HepG2 (cell line): ENCODE results near the gene SMARCA5. TPM values are rescaled to one million over a fixed set of nuclear protein-coding genes. Genes with fewer than 3 reads are reported as not detected.

Experiments
- ATAC-seq: fragments of 200-7000 bp; cut with Tn5 transposase; 3 replicates; pipeline ENCODE4 v1.9.1; 2020; ENCODE audit warnings: mild to moderate bottlenecking, moderate library complexity
- BruUV-seq: library from RNA; stranded (reverse); fragments of 400-500 nt; replicated peaks from 2 replicates; lab custom pipeline; 2021; lab: Mats Ljungman, UMichigan
- CTCF ChIA-PET: fragments of 300-600 bp; formaldehyde crosslinking; extraction: SDS; loops from one replicate; lab custom pipeline; 2021; ENCODE audit warnings: low total read pairs, inconsistent platforms, low intra/inter-chr PET ratio; lab: Yijun Ruan, JAX
- POLR2A ChIA-PET: fragments of 350-600 bp; sonication (Branson Sonifier 250); formaldehyde crosslinking; loops from one replicate; lab custom pipeline; 2020; ENCODE audit warnings: antibody characterized with exemption, inconsistent platforms; lab: Yijun Ruan, JAX
- DNase-seq: peaks from one replicate; pipeline ENCODE4 v3.0.0-alpha.2; 2015; ENCODE audit warnings: low spot score
- FAIRE-seq: peaks from 3 replicates; lab custom pipeline; 2011; peaks lifted over from hg19 to GRCh38; lab: Jason Lieb, UNC
- H2AFZ ChIP-seq: one replicate; pipeline ENCODE4 v1.6.1; 2011; ENCODE audit warnings: low read length, inconsistent platforms
- H3K27ac ChIP-seq: fragments of 300-600 bp; 3 replicates; pipeline ENCODE4 v1.8.0; 2011; ENCODE audit warnings: mixed run types, mild to moderate bottlenecking, mixed read lengths, low read length, inconsistent platforms; ENCODE audit not compliant: insufficient read depth; ENCODE audit errors: extremely low read length
- H3K27me3 ChIP-seq, 2 experiments: fragments of 200-600 bp in 1 of 2; 2 replicates in 1 of 2; 3 replicates in 1 of 2; pipeline versions ENCODE4 v1.6.0 to v1.8.0; 2011; ENCODE audit warnings: low read length in 2 of 2, mild to moderate bottlenecking in 2 of 2, moderate library complexity in 2 of 2, inconsistent platforms in 1 of 2; ENCODE audit not compliant: insufficient read depth in 2 of 2, control insufficient read depth in 1 of 2
- H3K36me3 ChIP-seq, 2 experiments: fragments of 200-600 bp in 1 of 2; replicated peaks in 1 of 2; 2 replicates in 1 of 2; 3 replicates in 1 of 2; pipeline versions ENCODE4 v1.5.1 to v1.8.0; 2011; ENCODE audit warnings: low read length in 2 of 2, inconsistent platforms in 1 of 2; ENCODE audit not compliant: insufficient read depth in 2 of 2, control insufficient read depth in 1 of 2
- H3K4me1 ChIP-seq: 2 replicates; pipeline ENCODE4 v1.5.1; 2012; ENCODE audit warnings: low read length, inconsistent platforms; ENCODE audit not compliant: insufficient read depth
- H3K4me2 ChIP-seq: 2 replicates; pipeline ENCODE4 v1.6.0; 2011; ENCODE audit warnings: low read depth, low read length, inconsistent platforms
- H3K4me3 ChIP-seq, 3 experiments: fragments of 200-600 bp in 1 of 3; sonication (generic), shearing (Covaris generic) in 1 of 3; replicated peaks in 1 of 3; 2 replicates each; pipeline ENCODE4 v1.5.1; 2011 to 2016; ENCODE audit warnings: low read length in 3 of 3, inconsistent platforms in 2 of 3, low read depth in 2 of 3, mild to moderate bottlenecking in 2 of 3, control low read depth in 1 of 3, mixed read lengths in 1 of 3; ENCODE audit not compliant: insufficient read depth in 1 of 3
- H3K79me2 ChIP-seq: one replicate; pipeline ENCODE4 v1.6.1; 2011; ENCODE audit warnings: low read length, inconsistent platforms; ENCODE audit not compliant: insufficient read depth
- H3K9ac ChIP-seq: 2 replicates; pipeline ENCODE4 v1.6.0; 2011; ENCODE audit warnings: mild to moderate bottlenecking, low read depth, low read length, inconsistent platforms; ENCODE audit not compliant: insufficient read depth
- H3K9me3 ChIP-seq: 2 replicates; pipeline ENCODE4 v1.5.1; 2012; ENCODE audit warnings: mild to moderate bottlenecking, low read length
- H4K20me1 ChIP-seq: 2 replicates; pipeline ENCODE4 v1.6.0; 2011; ENCODE audit warnings: inconsistent platforms, mild to moderate bottlenecking, low read length, moderate library complexity; ENCODE audit not compliant: insufficient read depth
- ARHGAP35 ChIP-seq: sonication (generic); formaldehyde crosslinking; IDR thresholded peaks from 2 replicates; pipeline ENCODE4 v1.9.0; 2022; ENCODE audit warnings: mild to moderate bottlenecking, inconsistent platforms, moderate library complexity, missing genetic modification reagents, borderline replicate concordance
- CERS6 ChIP-seq: sonication (generic); formaldehyde crosslinking; IDR thresholded peaks from 2 replicates; pipeline ENCODE4 v1.5.0; 2020; ENCODE audit warnings: missing genetic modification reagents
- NFE2 ChIP-seq: sonication (generic); formaldehyde crosslinking; IDR thresholded peaks from 2 replicates; pipeline ENCODE4 v1.4.0; 2020; ENCODE audit warnings: missing genetic modification reagents
- SCMH1 ChIP-seq: sonication (generic); formaldehyde crosslinking; IDR thresholded peaks from 2 replicates; pipeline ENCODE4 v1.9.0; 2021; ENCODE audit warnings: missing genetic modification reagents, mild to moderate bottlenecking, borderline replicate concordance
- ZBTB33 ChIP-seq: sonication (generic); formaldehyde crosslinking; IDR thresholded peaks from 2 replicates; pipeline ENCODE4 v1.4.0; 2020; ENCODE audit warnings: missing genetic modification reagents
- ZFP36L1 ChIP-seq: sonication (generic); formaldehyde crosslinking; IDR thresholded peaks from 2 replicates; pipeline ENCODE4 v1.8.0; 2022; ENCODE audit warnings: mild to moderate bottlenecking, missing genetic modification reagents, moderate library complexity
- ZNF597 ChIP-seq: sonication (generic); formaldehyde crosslinking; IDR thresholded peaks from 2 replicates; pipeline ENCODE4 v1.5.0; 2020; ENCODE audit warnings: missing genetic modification reagents
- ZNF605 ChIP-seq: sonication (generic); formaldehyde crosslinking; IDR thresholded peaks from 2 replicates; pipeline ENCODE4 v1.8.0; 2022; ENCODE audit warnings: mild to moderate bottlenecking, missing genetic modification reagents
- ZNF615 ChIP-seq: sonication (generic); formaldehyde crosslinking; IDR thresholded peaks from 2 replicates; pipeline ENCODE4 v1.5.0; 2020; ENCODE audit warnings: mild to moderate bottlenecking, missing genetic modification reagents, borderline replicate concordance
- in situ Hi-C: cut with HindIII; loops from 2 replicates; pipeline ENCODE4 v1.10.0; 2017; ENCODE audit warnings: low pct_unique_long_range_greater_than_20kb; ENCODE audit not compliant: extremely low pct_ligation_motif_present
- intact Hi-C: fragments of 100-400 bp; cut with micrococcal nuclease; formaldehyde crosslinking; loops from one replicate; pipeline ENCODE4 v1.10.0; 2022; ENCODE audit not compliant: unreplicated experiment
- polyA plus RNA-seq, 8 experiments: library from polyadenylated mRNA; depleted of rRNA in 3 of 8; stranded (reverse) in 7 of 8; unstranded in 1 of 8; fragments of >200 nt; fragmentation: Illumina TruSeq in 4 of 8; extraction: Trizol in 4 of 8; gene quantifications; 2 replicates each; pipeline versions ENCODE4 v1.2.1 to v1.2.3, GENCODE V29; 2011 to 2016; ENCODE audit warnings: low read depth in 4 of 8, missing spikeins in 1 of 8, mixed read lengths in 1 of 8; ENCODE audit not compliant: insufficient read depth in 1 of 8
- total RNA-seq, 5 experiments: library from RNA; depleted of rRNA; stranded (reverse); fragments of >200 nt; fragmentation: Illumina TruSeq; extraction: Trizol; gene quantifications; 2 replicates each; pipeline ENCODE4 v1.2.3, GENCODE V29; 2016; ENCODE audit warnings: low read depth in 1 of 5

Gene SMARCA5
- total and polyA plus RNA-seq, 2 of the 13 experiments (the other 11 are each of a cell fraction or from before 2014, with no cell fraction given) = 7.0 to 37.5 TPM

- H4K20me1 ChIP-seq = no peaks in the 10 kb centered on the region
- no peaks in the 10 kb centered on the region for H3K27me3 ChIP-seq
- no peak overlapping the region for H3K27ac ChIP-seq
- TF ChIP-seq NFE2 (CRISPR knock-in tag) (no peak), CERS6 (CRISPR knock-in tag) (no peak), ARHGAP35 (CRISPR knock-in tag) (no peak), ZNF597 (CRISPR knock-in tag) (no peak), ZFP36L1 (no peak), ZNF615 (CRISPR knock-in tag) (no peak), ZNF605 (CRISPR knock-in tag) (no peak), SCMH1 (CRISPR knock-in tag) (no peak), ZBTB33 (no peak)
- H3K4me2 ChIP-seq = no peak overlapping the region
- no peaks in the 10 kb centered on the region for H3K4me1 ChIP-seq
- no TSS peak for BruUV-seq
- no peak for DNase-seq
- no peaks in the 10 kb centered on the region for H3K79me2 ChIP-seq
- H2AFZ ChIP-seq = no peak overlapping the region
- ATAC-seq = no peak
- H3K9me3 ChIP-seq = peaks cover 4% of the 10 kb centered on the region; the same call in 1 of the 2 replicates
- no peak overlapping the region for H3K9ac ChIP-seq
- POLR2A ChIA-PET = no interaction called here
- H3K4me3 ChIP-seq = no peak overlapping the region
- intact Hi-C loops (no loop called here), in situ Hi-C loops (no loop called here)
- H3K36me3 ChIP-seq = no peaks in the 10 kb centered on the region
- FAIRE-seq = no peak
- CTCF ChIA-PET = no interaction called here
Observed at GRCh38 chr4:143586080-143586479, 72.6 kb downstream of the SMARCA5 start.
